ENCODE results near the gene PRDM10.

The PRDM10 gene

GRCh38 chr11:130003717-130004001 lies 1.0 kb upstream of the PRDM10 start:
- no peak for DNase-seq

- DNase-seq, result peak; percentile 28 to 97
Measured at GRCh38 chr11:130002846-130003716, 446 bp upstream of the PRDM10 start.

- peak in 1 of 2 experiments; percentile 12 for DNase-seq
Measured at GRCh38 chr11:130001461-130002351, 929 bp downstream of the PRDM10 start.

GRCh38 chr11:130000552-130001176 lies 2.0 kb downstream of the PRDM10 start:
- DNase-seq, result no peak

GRCh38 chr11:129999407-129999806 lies 3.2 kb downstream of the PRDM10 start:
- no peak for DNase-seq

GRCh38 chr11:129998905-129999304 lies 3.7 kb downstream of the PRDM10 start:
- DNase-seq, result no peak

GRCh38 chr11:129998107-129998506 lies 4.5 kb downstream of the PRDM10 start:
- peak; percentile 8 to 34 for DNase-seq

- DNase-seq, result no peak
Measured at GRCh38 chr11:129997513-129997912, 5.1 kb downstream of the PRDM10 start.

DNA sequence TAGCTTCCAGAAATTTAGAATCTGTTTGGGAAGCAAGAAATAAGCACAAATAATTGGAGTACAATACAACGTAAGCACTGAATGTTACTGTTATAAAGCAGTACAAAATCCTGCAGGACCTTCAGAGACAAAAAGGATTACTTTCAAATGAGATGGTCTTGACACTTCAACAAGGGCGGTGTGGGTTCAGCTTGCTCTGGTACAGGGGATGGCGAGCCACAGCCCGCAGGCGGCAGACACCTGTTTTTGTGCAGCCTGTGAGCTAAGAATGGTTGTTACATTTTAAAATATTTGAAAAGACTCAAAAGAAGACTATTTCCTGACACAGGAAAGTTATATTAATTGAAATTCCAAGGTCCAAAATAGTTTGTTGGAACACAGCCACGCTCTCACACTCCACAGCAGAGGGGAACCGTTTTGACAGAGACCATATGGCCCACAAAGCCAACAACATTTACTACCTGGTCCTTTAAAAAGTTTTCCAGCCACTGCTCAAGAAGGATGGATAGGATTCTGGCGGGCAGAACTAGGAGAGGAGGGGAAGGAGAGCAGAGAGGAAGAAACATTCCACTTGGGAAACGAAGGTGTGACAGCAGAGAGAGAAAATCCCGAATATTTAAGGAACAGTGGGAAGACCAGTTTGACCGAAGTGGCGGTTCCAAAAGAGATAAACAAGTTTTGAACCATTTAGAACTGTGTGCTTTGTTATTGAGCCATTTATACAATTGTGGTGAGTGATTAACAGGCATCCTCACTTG lies 6.3 kb downstream of the PRDM10 start:
- no peak for DNase-seq

DNA sequence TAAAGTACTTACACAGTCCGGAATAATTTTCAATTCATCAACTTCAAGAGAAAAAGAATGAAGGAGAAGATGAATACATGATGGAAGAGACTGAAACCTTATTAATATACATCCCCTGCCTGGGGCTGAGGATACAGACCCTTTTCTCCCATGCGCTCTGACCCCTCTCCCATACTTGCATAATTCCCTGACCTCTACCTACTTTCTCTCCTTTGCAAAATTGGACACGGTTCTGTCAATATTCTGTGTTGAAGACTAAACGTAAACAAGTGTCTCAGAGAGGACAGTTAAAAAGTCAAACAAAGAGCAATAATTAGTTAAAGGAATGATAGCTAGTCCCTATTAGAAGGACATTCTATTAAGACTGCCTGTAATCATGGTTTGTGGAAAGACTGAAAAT lies 7.5 kb downstream of the PRDM10 start:
- no peak for DNase-seq

- DNase-seq, result peak; percentile 4 to 22
Measured at GRCh38 chr11:129992161-129992944, 10.3 kb downstream of the PRDM10 start.

DNA sequence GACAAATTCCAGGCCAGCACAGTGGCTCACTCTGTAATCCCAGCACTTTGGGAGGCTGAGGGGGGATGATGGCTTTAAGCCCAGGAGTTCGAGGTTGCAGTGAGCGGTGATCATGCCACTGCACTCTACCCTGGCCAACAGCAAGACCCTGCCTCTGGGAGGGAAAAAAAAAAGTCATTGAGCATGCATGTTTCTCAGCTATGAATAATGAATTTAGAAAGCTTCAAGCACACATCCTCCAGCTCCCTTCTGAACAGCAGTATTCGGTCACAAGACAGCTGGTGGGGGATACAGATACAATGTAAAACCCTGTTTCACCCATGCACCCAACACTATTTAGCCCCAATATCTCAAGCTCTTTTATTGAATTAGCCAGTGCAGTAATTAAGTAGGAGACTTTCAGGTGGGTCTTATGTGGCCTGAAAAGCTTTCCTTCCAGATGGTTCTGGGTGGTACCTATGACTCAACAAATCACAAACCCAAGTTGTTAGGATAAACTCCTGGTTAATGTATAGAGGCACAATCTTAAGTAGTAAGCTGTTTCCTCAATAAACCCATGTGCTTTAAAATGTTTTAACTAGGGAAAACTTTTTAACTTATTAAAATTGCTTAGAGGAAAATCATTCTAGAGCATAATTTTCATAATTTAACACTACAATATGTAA lies 13.4 kb downstream of the PRDM10 start:
- DNase-seq, result no peak

GRCh38 chr11:129987950-129988349 lies 14.7 kb downstream of the PRDM10 start:
- no peak for DNase-seq

DNA sequence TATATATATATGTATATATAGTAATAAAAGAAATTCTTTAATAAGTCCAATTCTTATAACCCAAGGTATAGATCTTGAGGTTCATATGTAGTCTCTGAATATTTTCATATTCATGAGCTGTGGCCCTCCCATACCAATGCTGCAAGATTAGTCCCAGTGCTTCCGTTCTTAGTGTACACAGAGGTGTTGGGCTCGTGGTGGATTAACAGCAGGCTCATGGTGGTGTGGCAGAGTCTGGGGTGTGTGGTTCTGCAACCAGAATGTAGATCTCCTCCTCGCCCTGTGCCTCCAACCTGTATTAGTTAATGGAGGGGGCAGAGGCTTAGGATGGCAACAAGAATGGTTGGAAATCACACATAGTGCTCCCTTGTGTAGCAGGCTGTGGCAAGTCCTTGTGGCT lies 16.8 kb downstream of the PRDM10 start:
- no peak for DNase-seq

DNA sequence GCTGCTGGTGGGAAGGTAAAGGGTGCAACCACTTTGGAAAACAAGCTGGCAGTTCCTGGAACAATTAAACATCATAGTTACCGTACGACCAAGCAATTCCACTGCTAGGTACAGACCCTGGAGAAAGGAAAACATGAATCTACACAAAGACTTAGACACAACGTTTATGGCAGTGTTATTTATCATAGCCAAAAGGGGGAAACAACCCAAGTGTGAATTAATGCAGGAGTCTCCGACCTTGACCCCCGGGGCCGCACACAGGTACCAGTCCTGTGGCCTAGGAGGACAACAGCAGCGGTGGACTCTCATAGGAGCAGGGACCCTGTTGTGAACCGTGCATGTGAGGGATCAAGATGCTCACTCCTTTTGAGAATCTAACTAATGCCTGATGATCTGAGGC lies 22.5 kb downstream of the PRDM10 start:
- DNase-seq, result no peak

DNA sequence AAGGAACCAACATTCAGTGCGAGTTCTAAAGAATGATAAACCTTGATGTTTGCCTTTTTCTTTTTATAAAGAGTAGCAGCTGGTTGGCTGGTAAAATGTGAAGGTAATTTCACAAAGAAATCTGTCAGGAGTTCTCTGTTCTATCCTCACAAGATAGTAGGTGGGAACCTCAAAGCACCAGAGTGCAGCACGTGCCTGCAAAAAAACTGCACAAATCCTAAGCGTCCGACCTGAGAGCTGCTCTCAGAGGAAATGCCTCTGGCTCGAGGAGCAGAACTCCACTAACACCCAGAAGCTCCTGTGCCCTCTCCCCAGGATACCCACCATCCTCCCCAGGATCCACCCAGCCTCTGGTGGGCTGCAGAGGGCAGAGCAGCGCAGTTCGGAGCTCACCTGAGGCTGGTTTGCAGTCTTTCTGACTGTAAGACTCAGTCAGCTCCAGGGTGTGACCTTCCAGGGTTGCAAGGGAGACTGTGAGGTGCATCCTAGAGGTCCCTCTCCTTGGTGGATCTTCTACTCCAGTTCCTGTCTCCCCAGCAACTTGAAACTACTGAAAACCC lies 23.5 kb downstream of the PRDM10 start:
- DNase-seq, result no peak

DNA sequence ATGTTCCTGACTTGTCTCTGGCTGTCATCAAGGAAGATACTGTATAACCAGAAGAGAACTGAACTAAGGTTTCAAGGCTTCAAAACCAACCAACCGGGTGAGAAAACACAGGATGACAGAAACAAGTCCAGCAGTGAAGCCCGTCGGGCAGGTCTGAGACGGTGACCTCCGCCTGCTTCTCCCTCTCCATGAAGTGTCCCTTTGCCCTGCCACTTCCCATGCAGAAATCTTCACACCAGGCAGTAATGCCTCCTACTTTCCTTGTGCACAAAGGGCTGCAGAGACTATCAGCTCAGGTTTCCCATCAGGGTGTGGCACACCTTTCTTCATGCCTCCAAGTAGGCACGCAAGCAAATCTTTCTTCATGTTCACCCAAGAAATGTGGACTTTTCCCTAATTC lies 24.2 kb downstream of the PRDM10 start:
- DNase-seq, result no peak

GRCh38 chr11:129976328-129976727 lies 26.3 kb downstream of the PRDM10 start:
- no peak for DNase-seq

GRCh38 chr11:129975543-129975942 lies 27.1 kb downstream of the PRDM10 start:
- DNase-seq, result no peak

DNA sequence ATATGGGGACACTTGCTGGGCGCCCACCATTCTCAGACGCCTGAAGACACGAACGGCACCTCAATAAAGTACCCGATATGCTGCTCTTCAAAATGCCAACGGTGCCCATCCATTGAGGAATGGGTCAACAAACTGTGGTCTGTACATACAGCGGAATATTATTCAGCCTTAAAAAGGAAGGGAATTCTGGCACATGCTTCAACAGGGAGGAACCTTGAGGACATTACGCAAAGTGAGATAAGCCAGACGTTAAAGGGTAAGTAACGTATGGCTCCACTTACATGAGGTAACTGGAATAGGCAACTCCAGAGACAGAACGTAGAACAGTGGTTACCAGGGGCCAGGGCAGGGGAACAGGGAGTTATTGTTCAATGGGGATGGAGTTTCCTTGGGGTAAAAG lies 28.0 kb downstream of the PRDM10 start:
- DNase-seq, result no peak

DNA sequence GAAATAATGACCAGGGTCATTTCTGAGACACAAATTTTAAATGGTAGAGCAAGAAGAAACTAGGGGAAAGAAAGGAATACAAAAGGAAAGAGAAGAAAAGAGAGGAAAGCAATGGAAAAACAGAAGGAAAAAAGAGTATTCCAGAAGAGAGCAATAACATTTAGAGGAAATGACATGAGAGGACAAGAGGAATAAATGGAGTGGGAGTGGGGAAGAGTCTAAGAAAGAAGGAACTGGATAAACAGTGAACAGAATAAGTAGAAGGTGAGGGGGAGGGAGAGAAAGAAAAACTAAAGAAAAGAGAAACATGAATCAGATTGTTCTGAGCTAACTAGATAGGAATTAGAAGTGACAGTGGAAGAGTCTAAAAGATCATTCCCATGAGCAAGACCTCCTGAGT lies 28.4 kb downstream of the PRDM10 start:
- DNase-seq, result no peak
